GM21619 (cell line): ENCODE data around the gene GPR55.
"Not testable (repeated sequence)": the region's sequence is repeated elsewhere in the genome, so short reads cannot be mapped to it uniquely, and the experiment has no call there.

ENCODE experiments used
- ATAC-seq: cut with Tn5 transposase; IDR thresholded peaks from one replicate; pipeline ENCODE4 v1.9.1; 2021; ENCODE audit not compliant: unreplicated experiment

The GPR55 gene

GRCh38 chr2:230924470-230925341, at the start of gene GPR55:
TSS of gene GPR55 (minus strand) at chr2:230925242. CDS start at chr2:230910962, 14,280 bp downstream.
- peak; percentile 34 for ATAC-seq

- ATAC-seq: peak; percentile 78
Measured at GRCh38 chr2:230974096-230974913, 49.3 kb upstream of the GPR55 start.

- no peak for ATAC-seq
Measured at GRCh38 chr2:230972046-230972445, 47.0 kb upstream of the GPR55 start.

GRCh38 chr2:230969659-230970015, 44.6 kb upstream of the GPR55 start:
- ATAC-seq: no peak

GRCh38 chr2:230968921-230969658, 44.0 kb upstream of the GPR55 start:
- no peak for ATAC-seq

- not testable (repeated sequence) for ATAC-seq
Measured at GRCh38 chr2:230968314-230968713, 43.3 kb upstream of the GPR55 start.

GRCh38 chr2:230967113-230967512, 42.1 kb upstream of the GPR55 start:
- ATAC-seq: no peak

GRCh38 chr2:230964136-230964730, 39.2 kb upstream of the GPR55 start:
- ATAC-seq: no peak

- no peak for ATAC-seq
Measured at GRCh38 chr2:230961091-230961491, 36.0 kb upstream of the GPR55 start.

GRCh38 chr2:230960026-230960425, 35.0 kb upstream of the GPR55 start:
- ATAC-seq: no peak

GRCh38 chr2:230958820-230959756, 34.0 kb upstream of the GPR55 start:
- ATAC-seq: no peak

- no peak for ATAC-seq
Measured at GRCh38 chr2:230957756-230958391, 32.8 kb upstream of the GPR55 start.

GRCh38 chr2:230956827-230957755, 32.0 kb upstream of the GPR55 start:
- peak; percentile 65 for ATAC-seq

GRCh38 chr2:230955163-230955737, 30.2 kb upstream of the GPR55 start:
- no peak for ATAC-seq

GRCh38 chr2:230954746-230955145, 29.7 kb upstream of the GPR55 start:
- ATAC-seq: no peak

GRCh38 chr2:230953845-230954244, 28.8 kb upstream of the GPR55 start:
- peak; percentile 22 for ATAC-seq

GRCh38 chr2:230952226-230952956, 27.3 kb upstream of the GPR55 start:
- no peak for ATAC-seq
